ENCODE data around the gene PET117.
A peak's percentile ranks its signal among the peaks of the same experiment; 100 is the strongest.
"Not testable (repeated sequence)": the region's sequence is repeated elsewhere in the genome, so short reads cannot be mapped to it uniquely, and the experiment has no call there.

The PET117 gene

GRCh38 chr20:18137412-18138265 is at the start of gene PET117, which contains the start of gene KAT14:
TSS of gene PET117 (plus strand) at chr20:18137863. CDS start at chr20:18137956, 93 bp downstream.
TSS of gene KAT14 (plus strand) at chr20:18137863. CDS start at chr20:18142661, 4,798 bp downstream.
- peak; percentile 85 for DNase-seq (ENCODE audit: low read depth)

GRCh38 chr20:18088298-18088697 is 49.4 kb upstream of the PET117 start:
- not testable (repeated sequence) for DNase-seq (ENCODE audit: low read depth)

DNA sequence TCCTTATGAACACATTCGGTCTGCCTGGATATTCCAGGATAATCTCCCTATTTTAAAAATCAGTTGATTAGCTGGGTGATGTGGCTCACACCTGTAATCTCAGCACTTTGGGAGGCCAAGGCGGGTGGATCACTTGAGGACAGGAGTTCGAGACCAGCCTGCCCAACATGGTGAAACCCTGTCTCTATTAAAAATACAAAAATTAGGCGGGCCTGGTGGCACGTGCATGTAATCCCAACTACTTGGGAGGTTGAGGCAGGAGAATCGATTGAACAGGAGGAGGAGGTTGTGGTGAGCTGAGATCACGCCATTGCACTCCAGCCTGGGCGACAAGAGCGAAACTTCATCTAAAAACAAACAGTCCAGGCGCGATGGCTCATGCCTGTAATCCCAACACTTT is 48.8 kb upstream of the PET117 start:
- not testable (repeated sequence) for DNase-seq (ENCODE audit: low read depth)

GRCh38 chr20:18090044-18090443 is 47.6 kb upstream of the PET117 start:
- DNase-seq (ENCODE audit: low read depth), result no peak

GRCh38 chr20:18090477-18090876 is 47.2 kb upstream of the PET117 start:
- no peak for DNase-seq (ENCODE audit: low read depth)

DNA sequence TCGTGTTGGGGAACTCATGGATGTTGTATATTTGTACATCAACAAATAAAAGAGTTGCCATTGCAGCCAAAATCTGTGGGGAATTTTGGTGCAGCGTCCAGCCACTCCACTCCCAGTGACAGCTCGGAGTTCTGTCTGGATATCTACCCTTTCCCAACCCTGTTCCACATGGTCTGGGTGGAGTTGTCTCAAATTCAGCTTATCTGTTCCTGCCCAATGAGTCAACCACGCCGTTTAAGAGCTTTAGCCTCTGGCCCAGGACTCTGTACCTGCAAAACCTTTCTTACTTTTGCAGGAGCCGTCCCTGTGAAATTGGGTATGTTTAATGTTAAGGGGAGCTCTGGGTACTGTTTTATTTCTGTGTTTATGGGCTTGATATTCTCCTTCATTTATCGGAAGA is 46.0 kb upstream of the PET117 start:
- no peak for DNase-seq (ENCODE audit: low read depth)

DNA sequence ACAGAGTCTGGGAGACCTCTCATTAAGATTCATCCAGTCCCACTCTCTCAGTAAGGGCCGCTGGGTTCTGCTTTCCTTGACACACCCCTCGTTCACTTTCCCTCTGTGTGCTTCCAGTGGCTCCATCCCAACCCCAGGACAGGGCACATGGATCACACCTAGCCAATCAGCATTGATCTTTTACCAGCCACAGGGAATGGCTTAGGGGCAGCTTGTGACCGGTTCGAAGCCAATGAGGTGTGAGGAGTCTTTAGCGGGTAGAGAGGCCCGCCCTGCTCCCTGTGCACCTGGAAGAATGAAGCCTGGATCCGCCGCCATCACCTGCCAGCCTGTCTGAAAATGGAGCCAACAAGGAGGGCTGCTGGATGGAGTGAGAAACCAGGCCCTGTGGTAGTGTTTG is 44.8 kb upstream of the PET117 start:
- DNase-seq (ENCODE audit: low read depth), result no peak

- DNase-seq (ENCODE audit: low read depth), result no peak
These were observed 44.3 kb upstream of the PET117 start for GRCh38 chr20:18093388-18093787.

GRCh38 chr20:18094191-18094590 is 43.5 kb upstream of the PET117 start:
- DNase-seq (ENCODE audit: low read depth), result no peak

DNA sequence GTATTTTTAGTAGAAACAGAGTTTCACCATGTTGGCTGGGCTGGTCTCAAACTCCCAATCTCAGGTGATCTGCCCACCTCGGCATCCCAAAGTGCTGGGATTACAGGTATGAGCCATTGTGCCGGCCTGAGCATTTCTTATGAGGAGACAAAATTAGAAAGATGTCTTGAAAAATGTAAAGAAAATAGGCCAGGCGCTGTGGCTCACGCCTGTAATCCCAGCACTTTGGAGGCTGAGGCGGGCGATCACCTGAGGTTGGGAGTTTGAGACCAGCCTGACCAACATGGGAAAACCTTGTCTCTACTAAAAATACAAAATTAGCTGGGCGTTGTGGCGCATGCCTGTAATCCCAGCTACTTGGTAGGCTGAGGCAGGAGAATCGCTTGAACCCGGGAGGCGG is 37.1 kb upstream of the PET117 start:
- DNase-seq (ENCODE audit: low read depth), result not testable (repeated sequence)

GRCh38 chr20:18101125-18101810 is 36.4 kb upstream of the PET117 start:
- no peak for DNase-seq (ENCODE audit: low read depth)

GRCh38 chr20:18103497-18103896 is 34.2 kb upstream of the PET117 start:
- DNase-seq (ENCODE audit: low read depth), result no peak

GRCh38 chr20:18108326-18108725 is 29.3 kb upstream of the PET117 start:
- no peak for DNase-seq (ENCODE audit: low read depth)

GRCh38 chr20:18128574-18128973 is 9.1 kb upstream of the PET117 start:
- not testable (repeated sequence) for DNase-seq (ENCODE audit: low read depth)

DNA sequence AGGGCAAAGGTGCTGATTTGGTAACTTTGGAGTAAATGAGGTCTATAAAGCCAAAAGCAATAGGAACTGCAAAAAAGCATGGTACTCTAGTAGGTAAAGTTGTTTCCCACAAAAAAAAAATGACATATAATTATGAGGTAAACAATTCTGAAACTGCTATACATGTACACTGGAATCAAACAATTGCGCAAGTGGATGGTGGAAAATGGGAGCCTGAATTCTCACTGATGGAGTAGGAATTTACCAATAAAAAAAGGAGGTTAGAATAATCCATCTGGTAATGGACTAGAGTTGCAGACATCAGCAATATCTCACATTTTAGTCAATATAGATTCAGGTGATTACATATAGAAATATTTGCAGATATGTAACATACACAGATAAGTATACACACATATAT is 5.0 kb upstream of the PET117 start:
- no peak for DNase-seq (ENCODE audit: low read depth)

- no peak for DNase-seq (ENCODE audit: low read depth)
These were observed 3.7 kb upstream of the PET117 start for GRCh38 chr20:18133962-18134361.

GRCh38 chr20:18138266-18138582 is 561 bp downstream of the PET117 start:
- no peak for DNase-seq (ENCODE audit: low read depth)

GRCh38 chr20:18138639-18139583 is 1.2 kb downstream of the PET117 start:
- no peak for DNase-seq (ENCODE audit: low read depth)

DNA sequence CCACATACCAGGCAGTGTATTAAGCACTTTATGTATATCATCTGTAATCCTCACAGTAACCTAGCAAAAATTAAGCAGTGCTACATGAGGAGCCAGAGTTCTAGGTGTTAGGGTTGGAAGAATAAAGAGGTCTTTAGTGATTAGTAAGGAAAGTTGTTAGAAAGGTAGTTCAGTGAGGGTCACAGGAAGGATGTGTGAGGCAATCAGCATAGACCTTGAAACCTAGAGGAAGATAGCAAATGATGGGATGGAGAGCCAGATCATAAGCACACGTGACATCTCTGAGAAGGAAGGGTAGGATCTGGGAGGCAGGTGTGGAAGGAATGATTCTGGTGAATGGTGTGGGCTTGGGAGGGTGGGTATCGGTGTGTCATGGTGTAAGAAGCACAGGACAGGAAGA is 2.2 kb downstream of the PET117 start:
- no peak for DNase-seq (ENCODE audit: low read depth)

- no peak for DNase-seq (ENCODE audit: low read depth)
These were observed 7.0 kb downstream of the PET117 start for GRCh38 chr20:18144541-18145099.

- no peak for DNase-seq (ENCODE audit: low read depth)
These were observed 16.7 kb downstream of the PET117 start for GRCh38 chr20:18154342-18154741.

- no peak for DNase-seq (ENCODE audit: low read depth)
These were observed 18.4 kb downstream of the PET117 start for GRCh38 chr20:18156045-18156444.
